Stimulated activated CD8-positive, alpha-beta memory T cell treated with anti-CD3 and anti-CD28 coated beads, Interleukin-2, amount 100 ng/mL, for 1 hour (primary cell): ENCODE results near the gene SNTG2.

Experiments
- DNase-seq, 2 donors: peaks; one replicate each; pipeline ENCODE4 v3.0.0-alpha.2; 2020; ENCODE audit warnings: low read depth in 2 of 2

The SNTG2 gene

DNA sequence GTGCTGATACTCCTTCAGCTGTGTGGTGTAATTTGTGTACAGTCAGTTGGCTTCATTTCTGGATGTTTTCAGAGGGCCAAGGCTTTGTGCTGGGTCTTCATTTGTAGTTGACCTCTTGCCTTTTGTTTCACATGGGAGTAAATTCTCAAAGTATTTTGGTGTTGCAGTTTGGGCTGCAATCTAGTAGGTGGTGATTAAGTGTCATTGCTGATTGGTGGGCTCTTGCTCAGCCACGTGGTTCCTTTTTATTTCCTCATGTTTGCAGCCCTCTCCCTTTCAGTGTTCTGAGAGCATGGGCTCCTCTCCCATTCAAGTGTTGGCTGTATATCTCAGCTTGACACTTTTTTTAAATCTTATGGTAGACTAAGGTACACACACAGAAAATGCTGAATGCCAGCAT is 96.8 kb downstream of the SNTG2 start:
- no peak for DNase-seq

DNA sequence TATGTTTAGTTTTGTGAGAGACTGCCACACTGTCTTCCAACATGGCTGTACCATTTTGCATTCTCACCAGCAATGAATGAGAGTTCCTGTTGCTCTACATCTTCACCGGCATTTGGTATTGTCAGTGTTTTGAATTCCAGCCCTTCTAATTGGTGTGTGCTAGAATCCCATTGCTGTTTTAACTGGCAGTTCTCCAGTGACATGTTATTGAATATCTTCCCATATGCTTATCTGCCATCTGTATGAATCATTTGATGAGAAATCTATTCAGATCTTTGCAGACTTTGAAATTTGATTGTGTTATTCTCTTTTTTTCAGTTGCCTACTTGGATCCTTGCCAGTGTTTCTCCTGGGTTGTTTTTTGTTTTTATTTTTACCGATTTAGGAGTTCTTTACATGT is 99.0 kb downstream of the SNTG2 start:
- DNase-seq = no peak

DNA sequence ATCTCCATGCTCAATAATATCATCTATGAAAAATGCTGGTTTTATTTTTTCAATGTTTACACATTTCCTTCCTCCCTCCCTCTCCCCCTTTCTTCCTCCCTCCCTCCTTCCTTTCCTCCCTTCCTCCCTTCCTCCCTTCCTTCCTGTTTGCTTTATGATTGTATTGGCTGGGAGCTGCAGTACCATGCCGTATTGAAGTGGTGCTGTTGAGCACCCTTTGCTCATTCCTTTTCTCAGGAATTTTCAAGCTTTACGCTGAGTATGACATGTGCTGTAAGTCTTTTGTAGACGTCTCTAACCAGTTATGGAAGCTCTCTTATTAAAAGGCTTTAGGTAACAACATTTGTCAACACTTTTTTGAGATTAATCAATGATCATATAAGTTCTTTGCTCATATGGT is 100.4 kb downstream of the SNTG2 start:
- no peak for DNase-seq

- no peak for DNase-seq
Measured at GRCh38 chr2:1052771-1053191, 102.1 kb downstream of the SNTG2 start.

- no peak for DNase-seq
Measured at GRCh38 chr2:1053786-1054185, 103.1 kb downstream of the SNTG2 start.

DNA sequence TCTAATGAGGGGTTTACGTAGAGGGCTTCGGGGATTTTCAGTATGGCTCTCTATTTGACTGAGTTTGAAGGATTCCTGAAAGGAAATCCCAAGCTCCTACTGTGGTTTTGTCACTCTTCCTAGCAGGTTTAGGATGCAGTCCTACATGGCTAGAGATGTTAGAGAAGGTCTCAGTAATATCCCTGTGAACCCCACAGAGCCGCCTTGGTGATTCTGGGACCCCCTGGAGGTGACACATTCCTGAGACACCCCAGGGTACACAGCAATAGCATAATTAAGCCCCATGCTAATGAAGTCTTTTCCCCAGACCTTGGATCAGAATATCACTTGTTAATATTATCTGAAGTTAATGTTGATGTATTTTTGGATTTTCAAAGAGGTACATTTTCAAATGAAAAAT is 103.8 kb downstream of the SNTG2 start:
- no peak for DNase-seq

- DNase-seq = no peak
Measured at GRCh38 chr2:1055014-1055595, 104.5 kb downstream of the SNTG2 start.

DNA sequence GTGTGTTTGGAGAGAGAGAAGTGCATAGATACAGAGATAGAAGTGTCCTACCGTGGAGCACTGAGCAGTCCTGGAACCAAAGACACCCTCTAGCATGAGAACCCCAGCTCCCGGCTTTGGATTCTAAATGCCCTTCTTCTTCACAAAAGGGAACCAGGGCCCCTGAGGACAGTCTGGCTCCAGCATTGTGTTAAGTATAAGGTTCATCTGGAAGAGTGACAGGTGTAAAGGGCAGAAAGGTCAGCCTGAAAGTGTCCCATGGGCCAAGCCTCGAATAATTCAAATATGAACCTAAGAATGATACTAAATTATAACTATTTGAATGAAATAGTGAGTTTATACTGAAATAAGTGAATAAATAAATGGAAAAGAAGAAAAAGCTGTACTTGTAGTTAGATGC is 109.7 kb downstream of the SNTG2 start:
- no peak for DNase-seq

GRCh38 chr2:1060987-1061386 is 110.3 kb downstream of the SNTG2 start:
- DNase-seq = no peak

DNA sequence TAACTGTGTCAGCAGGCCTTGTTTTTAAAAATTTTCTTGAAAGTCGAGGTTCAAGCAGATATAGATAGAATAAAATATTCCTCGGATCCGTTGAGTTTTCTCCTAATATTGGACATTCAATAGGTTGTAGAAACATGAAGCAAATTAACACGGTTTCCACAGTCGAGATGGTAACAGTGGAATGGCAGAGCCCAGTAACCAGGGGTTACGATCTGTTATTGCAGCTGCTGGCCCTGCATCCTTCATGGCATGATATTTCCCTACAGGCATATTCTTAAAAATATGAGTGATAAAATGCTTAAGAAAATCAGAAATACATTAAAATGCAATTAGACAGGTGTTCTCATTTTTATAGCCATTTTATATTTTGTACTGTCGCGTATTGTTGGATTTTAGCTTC is 117.6 kb downstream of the SNTG2 start:
- DNase-seq = no peak

- no peak for DNase-seq
Measured at GRCh38 chr2:1068822-1069221, 118.2 kb downstream of the SNTG2 start.

- no peak for DNase-seq
Measured at GRCh38 chr2:1069847-1070246, 119.2 kb downstream of the SNTG2 start.

GRCh38 chr2:1070601-1071000 is 120.0 kb downstream of the SNTG2 start:
- no peak for DNase-seq

DNA sequence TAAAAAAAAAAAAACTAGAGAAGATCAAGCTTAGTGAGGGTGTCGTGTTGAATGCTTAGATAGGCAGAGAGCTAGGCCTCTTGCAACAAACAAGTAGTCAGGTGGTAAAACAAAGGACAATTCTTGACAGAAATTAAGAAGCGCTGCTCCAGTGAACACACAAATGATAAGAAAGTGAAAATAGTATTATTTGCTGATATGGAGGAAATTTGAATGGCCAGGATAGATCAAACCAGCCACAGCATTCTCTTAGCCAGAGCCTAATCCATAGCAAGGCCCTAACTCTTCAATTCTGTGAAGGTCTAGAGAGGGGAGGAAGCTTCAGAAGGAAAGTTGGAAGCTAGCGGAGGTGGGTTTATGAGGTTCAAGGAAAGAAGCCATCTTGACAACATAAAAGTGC is 121.0 kb downstream of the SNTG2 start:
- DNase-seq = no peak

DNA sequence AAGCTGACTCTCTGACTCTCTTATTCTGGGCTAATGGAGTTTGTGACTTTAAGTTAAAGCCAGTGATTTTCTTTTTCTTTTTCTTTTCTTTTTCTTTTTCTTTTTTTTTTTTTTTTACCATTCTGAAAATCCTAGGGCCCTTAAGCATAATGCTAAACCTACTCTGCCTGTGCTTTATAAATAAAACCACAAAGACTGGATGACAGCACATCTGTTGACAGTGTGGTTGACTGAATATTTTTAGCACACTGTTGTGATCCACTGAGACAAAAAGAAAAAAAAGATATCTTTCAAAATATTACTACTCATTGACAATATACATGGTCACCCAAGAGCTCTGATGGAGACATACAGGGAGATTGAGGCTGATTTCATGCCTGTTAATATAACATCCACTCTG is 121.6 kb downstream of the SNTG2 start:
- no peak for DNase-seq

DNA sequence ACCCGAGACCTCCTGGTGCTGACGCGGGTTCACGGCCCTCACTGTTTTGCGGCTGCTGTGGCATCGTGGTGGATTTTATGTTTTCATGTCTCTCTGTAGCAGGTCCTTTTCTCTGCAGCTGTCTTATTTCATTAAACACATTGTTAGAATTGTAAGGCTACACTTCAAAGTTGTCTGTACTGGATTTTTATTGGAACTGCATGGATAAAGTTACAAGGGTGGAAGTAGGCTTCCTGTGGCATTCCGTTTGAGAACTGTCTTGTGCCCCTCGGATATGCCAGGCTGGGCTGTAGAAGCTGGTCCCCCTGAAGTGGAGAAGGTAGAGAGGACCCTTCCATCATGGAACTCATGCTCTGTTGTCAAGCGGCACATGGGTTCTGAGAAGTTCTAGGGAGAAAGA is 127.3 kb downstream of the SNTG2 start:
- no peak for DNase-seq

- no peak for DNase-seq
Measured at GRCh38 chr2:1078326-1078725, 127.7 kb downstream of the SNTG2 start.

DNA sequence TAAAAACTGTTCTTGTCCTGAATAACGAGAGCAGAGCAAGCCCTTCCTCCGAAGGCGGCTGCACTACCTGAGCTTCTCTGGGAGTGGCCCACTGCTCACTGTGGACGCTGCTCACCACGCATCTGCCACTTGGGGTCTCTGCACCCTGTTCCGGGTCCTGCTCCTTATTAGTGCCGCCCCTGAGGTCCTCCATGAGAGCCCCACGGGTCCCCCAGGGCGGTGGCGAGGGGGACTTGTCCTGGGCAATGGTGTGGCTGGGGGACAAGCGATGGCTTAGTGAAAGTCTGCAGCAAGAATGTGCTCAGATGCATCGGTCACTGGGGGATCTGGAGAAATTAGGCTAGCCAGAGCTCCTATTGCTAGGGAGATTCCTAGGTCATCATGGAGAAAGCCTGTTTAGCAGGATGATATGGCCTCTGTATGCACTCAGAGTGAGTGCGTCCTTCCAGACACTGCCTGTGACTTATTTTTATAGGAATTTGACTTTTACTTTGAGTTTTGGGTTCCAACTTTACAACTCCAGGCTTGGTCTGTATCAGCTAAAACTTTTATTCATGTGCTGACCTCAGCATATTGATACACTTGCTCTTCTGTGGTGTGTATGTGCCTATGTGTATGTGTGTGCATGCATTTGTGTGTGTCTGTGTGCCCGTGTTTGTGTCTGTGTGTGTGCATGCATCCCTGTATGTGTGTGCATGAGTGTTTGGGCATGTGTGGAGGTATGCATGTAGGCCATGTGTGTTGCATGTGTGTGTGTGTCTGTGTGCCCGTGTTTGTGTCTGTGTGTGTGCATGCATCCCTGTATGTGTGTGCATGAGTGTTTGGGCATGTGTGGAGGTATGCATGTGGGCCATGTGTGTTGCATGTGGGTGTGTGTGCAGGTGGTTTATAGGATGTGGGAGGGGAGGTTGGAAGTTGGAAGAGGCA is 129.5 kb downstream of the SNTG2 start:
- DNase-seq = no peak

DNA sequence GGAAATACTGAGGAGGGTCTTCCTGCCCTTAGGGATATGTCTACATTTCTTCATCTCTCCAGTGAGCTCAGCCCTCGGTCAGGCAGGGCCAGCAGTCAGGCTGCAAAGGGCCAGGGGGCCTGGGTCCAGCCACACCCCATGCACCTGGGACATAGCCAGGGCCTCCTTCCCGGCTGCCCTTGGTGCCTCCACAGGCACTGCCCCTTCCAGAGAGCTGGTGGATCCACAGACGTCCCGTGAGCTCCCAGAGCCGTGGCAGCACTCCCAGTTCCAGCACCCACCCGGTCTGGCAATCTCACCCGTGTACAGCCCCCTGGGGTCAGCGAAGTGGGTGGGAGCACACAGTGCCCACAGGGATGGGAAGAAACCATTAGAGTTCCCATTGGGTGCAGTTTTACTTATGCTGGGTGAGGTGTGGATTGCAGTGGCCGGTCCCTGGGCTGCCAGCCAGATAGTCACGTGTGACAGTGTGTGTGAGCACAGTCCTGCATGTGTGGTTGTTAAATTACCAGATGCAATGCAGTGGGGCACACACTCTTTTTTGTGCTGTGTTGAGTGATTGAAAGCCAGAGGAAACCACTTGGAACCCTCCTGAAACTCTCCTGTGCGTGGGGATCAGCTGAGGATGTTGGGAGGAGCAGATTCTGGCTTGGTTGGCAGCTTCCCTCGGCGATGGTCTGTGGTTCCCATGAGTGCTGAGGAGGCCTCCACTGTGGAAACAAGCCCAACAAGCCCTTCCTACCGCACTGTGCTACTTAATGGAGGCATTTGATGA is 131.0 kb downstream of the SNTG2 start:
- no peak for DNase-seq

- DNase-seq = no peak
Measured at GRCh38 chr2:1082456-1083205, 132.0 kb downstream of the SNTG2 start.

DNA sequence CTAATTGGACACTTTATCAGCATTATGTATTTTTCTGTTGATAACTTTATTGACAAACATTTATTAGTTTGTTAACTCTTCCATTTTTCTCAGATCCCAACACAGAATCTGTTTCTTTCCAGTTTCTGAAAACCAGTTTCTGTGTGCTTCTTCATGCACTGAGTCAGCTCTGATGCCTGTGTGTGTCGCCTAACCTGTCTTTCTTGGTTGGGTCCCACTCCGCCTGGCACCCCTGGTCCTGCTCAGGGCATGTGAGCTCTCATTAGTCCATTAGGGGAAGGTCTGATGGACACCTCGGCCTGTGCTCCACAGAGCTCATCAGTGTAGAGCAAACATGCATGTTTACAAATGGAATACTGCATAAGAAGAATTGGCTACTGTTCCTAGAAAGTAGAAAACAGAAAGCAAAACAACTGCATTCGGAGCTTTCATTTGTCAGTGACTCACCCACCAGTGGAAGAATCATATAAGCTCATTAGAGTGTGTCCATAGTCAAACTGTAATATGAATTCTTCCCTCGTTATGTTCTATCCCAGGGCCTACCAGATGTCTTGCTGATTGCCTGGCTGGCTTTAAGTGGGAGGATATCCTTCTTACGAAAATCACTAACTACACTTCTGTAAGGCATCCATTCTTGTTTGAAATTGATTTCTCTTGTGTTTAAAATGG is 137.7 kb downstream of the SNTG2 start:
- DNase-seq = no peak
